NCI-H748 treated with DMSO at 0.1 percent for 48 hours (cell line): ENCODE results near the gene GRM8.

Experiments
- DNase-seq: peaks from one replicate; lab custom pipeline; 2025; lab: John Stamatoyannopoulos, UW

GRM8 gene

GRCh38 chr7:126436213-126436868 lies 816.4 kb downstream of the GRM8 start:
- DNase-seq = no peak

GRCh38 chr7:126426652-126427051 lies 826.1 kb downstream of the GRM8 start:
- no peak for DNase-seq

GRCh38 chr7:126424985-126425384 lies 827.8 kb downstream of the GRM8 start:
- DNase-seq = no peak

GRCh38 chr7:126419047-126419446 lies 833.7 kb downstream of the GRM8 start:
- DNase-seq = no peak

- DNase-seq = no peak
Observed at GRCh38 chr7:126411821-126412383, 840.8 kb downstream of the GRM8 start.

- no peak for DNase-seq
Observed at GRCh38 chr7:126411032-126411820, 841.5 kb downstream of the GRM8 start.

GRCh38 chr7:126403040-126403439 lies 849.7 kb downstream of the GRM8 start:
- no peak for DNase-seq

- no peak for DNase-seq
Observed at GRCh38 chr7:126401918-126402317, 850.8 kb downstream of the GRM8 start.

GRCh38 chr7:126398851-126399529 lies 853.8 kb downstream of the GRM8 start:
- DNase-seq = no peak

- no peak for DNase-seq
Observed at GRCh38 chr7:126398285-126398684, 854.5 kb downstream of the GRM8 start.

GRCh38 chr7:126394406-126394805 lies 858.3 kb downstream of the GRM8 start:
- no peak for DNase-seq
